ENCODE data around the gene EIF3A. TPM values are rescaled to one million over a fixed set of nuclear protein-coding genes. Genes with fewer than 3 reads are reported as not detected.

Gene EIF3A
- total RNA-seq, 1 donor from 2014 or later = 146 TPM

DNA sequence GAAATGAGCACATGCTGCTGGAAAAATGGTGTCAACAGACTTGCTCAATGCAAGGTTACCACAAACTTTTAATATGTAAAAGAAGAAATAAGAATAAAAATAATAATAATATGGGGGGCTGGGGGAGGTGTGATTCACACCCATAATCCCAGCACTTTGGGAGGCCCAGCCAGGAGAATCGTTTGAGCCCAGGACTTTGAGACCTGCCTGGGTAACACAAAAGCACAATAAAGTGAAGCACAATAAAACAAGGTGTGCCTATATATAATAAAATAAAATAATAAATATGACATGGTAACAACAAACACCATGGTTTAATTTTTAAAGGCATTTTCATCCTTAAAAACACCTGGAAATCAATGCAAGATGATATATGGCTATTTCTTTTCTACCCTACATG lies 25.1 kb downstream of the EIF3A start:
- FAIRE-seq = no peak
- H3K9me3 Mint-ChIP-seq (ENCODE audit: unreplicated experiment) = no peaks in the 10 kb centered on the region
- H2AFZ ChIP-seq (ENCODE audit: low read depth, low read length) = no peak overlapping the region
- H3K9me3 ChIP-seq (ENCODE audit: insufficient read depth, low read depth, low read length) = no peaks in the 10 kb centered on the region
- H3K4me3 Mint-ChIP-seq (ENCODE audit: unreplicated experiment) = no peak overlapping the region
- H3K27ac ChIP-seq (ENCODE audit: low read depth, low read length) = no peak overlapping the region
- H3K79me2 ChIP-seq (ENCODE audit: insufficient read depth, low read length) = peaks cover 87% of the 10 kb centered on the region
- H4K20me1 ChIP-seq (ENCODE audit: insufficient read depth, low read length) = peaks cover 88% of the 10 kb centered on the region
- no peaks in the 10 kb centered on the region for H3K27me3 ChIP-seq (ENCODE audit: insufficient read depth, low read length)
- TF ChIP-seq EZH2 (IDR thresholded peaks at IDR 0.05; ENCODE audit: insufficient read depth, low read length) = no peak
- TF ChIP-seq, protein P1, sequence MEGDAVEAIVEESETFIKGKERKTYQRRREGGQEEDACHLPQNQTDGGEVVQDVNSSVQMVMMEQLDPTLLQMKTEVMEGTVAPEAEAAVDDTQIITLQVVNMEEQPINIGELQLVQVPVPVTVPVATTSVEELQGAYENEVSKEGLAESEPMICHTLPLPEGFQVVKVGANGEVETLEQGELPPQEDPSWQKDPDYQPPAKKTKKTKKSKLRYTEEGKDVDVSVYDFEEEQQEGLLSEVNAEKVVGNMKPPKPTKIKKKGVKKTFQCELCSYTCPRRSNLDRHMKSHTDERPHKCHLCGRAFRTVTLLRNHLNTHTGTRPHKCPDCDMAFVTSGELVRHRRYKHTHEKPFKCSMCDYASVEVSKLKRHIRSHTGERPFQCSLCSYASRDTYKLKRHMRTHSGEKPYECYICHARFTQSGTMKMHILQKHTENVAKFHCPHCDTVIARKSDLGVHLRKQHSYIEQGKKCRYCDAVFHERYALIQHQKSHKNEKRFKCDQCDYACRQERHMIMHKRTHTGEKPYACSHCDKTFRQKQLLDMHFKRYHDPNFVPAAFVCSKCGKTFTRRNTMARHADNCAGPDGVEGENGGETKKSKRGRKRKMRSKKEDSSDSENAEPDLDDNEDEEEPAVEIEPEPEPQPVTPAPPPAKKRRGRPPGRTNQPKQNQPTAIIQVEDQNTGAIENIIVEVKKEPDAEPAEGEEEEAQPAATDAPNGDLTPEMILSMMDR (IDR thresholded peaks at IDR 0.05; ENCODE audit: insufficient read depth, low read depth, low read length) = no peak
- no peak overlapping the region for H3K4me2 ChIP-seq (ENCODE audit: low read length)
- DNase-seq (ENCODE audit: low read depth) = no peak
- H3K36me3 Mint-ChIP-seq (ENCODE audit: low read depth, unreplicated experiment) = peaks cover 21% of the 10 kb centered on the region
- no peaks in the 10 kb centered on the region for H3K4me1 ChIP-seq (ENCODE audit: insufficient read depth, low read length)
- H3K4me3 ChIP-seq (ENCODE audit: insufficient read depth, low read depth, low read length) = no peak overlapping the region
- H3K27ac Mint-ChIP-seq (ENCODE audit: unreplicated experiment) = no peak overlapping the region
- H3K36me3 ChIP-seq (ENCODE audit: insufficient read depth, low read length) = peaks cover 89% of the 10 kb centered on the region
- H3K4me1 Mint-ChIP-seq (ENCODE audit: low read depth, unreplicated experiment) = no peaks in the 10 kb centered on the region
- H3K27me3 Mint-ChIP-seq (ENCODE audit: low read depth, unreplicated experiment) = no peaks in the 10 kb centered on the region
- H3K9ac ChIP-seq (ENCODE audit: low read length) = no peak overlapping the region

DNA sequence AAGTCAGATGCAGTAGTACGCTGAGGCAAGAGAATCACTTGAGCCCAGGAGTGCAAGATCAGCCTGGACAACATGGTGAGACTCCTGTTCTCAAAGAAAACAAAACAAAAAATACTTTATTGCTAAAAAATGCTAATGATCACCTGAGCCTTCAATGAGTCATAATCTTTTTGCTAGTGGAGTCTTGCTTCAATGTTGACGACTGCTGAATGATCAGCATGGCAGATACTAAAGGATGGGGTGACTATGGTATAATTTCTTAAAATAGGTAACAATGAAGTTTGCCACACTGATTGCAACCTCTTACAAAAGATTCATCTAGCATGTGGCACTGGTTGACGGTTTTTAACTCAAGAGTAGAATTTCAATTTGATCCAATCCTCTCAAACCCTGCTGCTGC lies 28.8 kb downstream of the EIF3A start:
- Mint-ChIP-seq H3K9me3 (ENCODE audit: unreplicated experiment) (no peaks in the 10 kb centered on the region), H3K27ac (ENCODE audit: unreplicated experiment) (no peak overlapping the region)
- no peak for DNase-seq (ENCODE audit: low read depth)

DNA sequence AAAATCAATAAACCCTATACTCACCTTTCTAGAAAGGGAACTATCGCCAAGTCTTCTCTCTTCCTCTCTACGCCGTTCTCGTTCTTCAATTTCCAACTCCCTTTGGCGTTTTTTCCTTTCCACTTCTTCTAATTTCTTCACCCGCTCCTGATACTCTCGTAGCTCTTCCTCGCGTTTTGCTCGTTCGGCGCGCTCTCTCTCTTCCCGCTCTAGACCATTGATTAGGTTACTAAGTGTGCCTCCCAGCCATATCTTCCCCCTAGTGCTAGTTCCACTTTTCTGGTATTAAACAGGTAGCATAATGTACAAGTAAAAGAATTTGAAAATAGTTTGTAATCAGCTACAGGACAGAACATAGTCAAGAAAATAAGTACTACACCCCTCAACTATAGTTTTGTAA lies 30.8 kb downstream of the EIF3A start:
- Mint-ChIP-seq H3K27me3 (ENCODE audit: low read depth, unreplicated experiment) (no peaks in the 10 kb centered on the region), H3K36me3 (ENCODE audit: low read depth, unreplicated experiment) (peaks cover 33% of the 10 kb centered on the region), H3K9me3 (ENCODE audit: unreplicated experiment) (no peaks in the 10 kb centered on the region), H3K4me1 (ENCODE audit: low read depth, unreplicated experiment) (peaks cover 3% of the 10 kb centered on the region), H3K4me3 (ENCODE audit: unreplicated experiment) (no peak overlapping the region), H3K27ac (ENCODE audit: unreplicated experiment) (no peak overlapping the region)
- Histone ChIP-seq H3K4me3 (ENCODE audit: insufficient read depth, low read depth, low read length) (no peak overlapping the region), H3K27me3 (ENCODE audit: insufficient read depth, low read length) (no peaks in the 10 kb centered on the region), H2AFZ (ENCODE audit: low read depth, low read length) (no peak overlapping the region), H4K20me1 (ENCODE audit: insufficient read depth, low read length) (peaks cover 97% of the 10 kb centered on the region), H3K9ac (ENCODE audit: low read length) (no peak overlapping the region), H3K36me3 (ENCODE audit: insufficient read depth, low read length) (peaks cover 81% of the 10 kb centered on the region), H3K27ac (ENCODE audit: low read depth, low read length) (no peak overlapping the region), H3K4me2 (ENCODE audit: low read length) (no peak overlapping the region), H3K79me2 (ENCODE audit: insufficient read depth, low read length) (peaks cover 95% of the 10 kb centered on the region), H3K9me3 (ENCODE audit: insufficient read depth, low read depth, low read length) (no peaks in the 10 kb centered on the region), H3K4me1 (ENCODE audit: insufficient read depth, low read length) (no peaks in the 10 kb centered on the region)
- DNase-seq (ENCODE audit: low read depth) = no peak
- no peak for FAIRE-seq
- no peak for TF ChIP-seq EZH2 (IDR thresholded peaks at IDR 0.05; ENCODE audit: insufficient read depth, low read length)
- TF ChIP-seq, protein P1 (IDR thresholded peaks at IDR 0.05; ENCODE audit: insufficient read depth, low read depth, low read length) = no peak

More for the DNA sequence above, 28.8 kb downstream of the EIF3A start:
- Histone ChIP-seq H2AFZ (ENCODE audit: low read depth, low read length) (no peak overlapping the region), H3K79me2 (ENCODE audit: insufficient read depth, low read length) (peaks cover 91% of the 10 kb centered on the region), H3K27me3 (ENCODE audit: insufficient read depth, low read length) (no peaks in the 10 kb centered on the region), H3K9me3 (ENCODE audit: insufficient read depth, low read depth, low read length) (no peaks in the 10 kb centered on the region), H4K20me1 (ENCODE audit: insufficient read depth, low read length) (peaks cover 94% of the 10 kb centered on the region), H3K27ac (ENCODE audit: low read depth, low read length) (no peak overlapping the region), H3K4me1 (ENCODE audit: insufficient read depth, low read length) (no peaks in the 10 kb centered on the region), H3K36me3 (ENCODE audit: insufficient read depth, low read length) (peaks cover 82% of the 10 kb centered on the region), H3K4me2 (ENCODE audit: low read length) (no peak overlapping the region), H3K4me3 (ENCODE audit: insufficient read depth, low read depth, low read length) (no peak overlapping the region), H3K9ac (ENCODE audit: low read length) (no peak overlapping the region)
- H3K27me3 Mint-ChIP-seq (ENCODE audit: low read depth, unreplicated experiment) = no peaks in the 10 kb centered on the region
- no peak for FAIRE-seq
- H3K36me3 Mint-ChIP-seq (ENCODE audit: low read depth, unreplicated experiment) = peaks cover 29% of the 10 kb centered on the region
- peaks cover 3% of the 10 kb centered on the region for H3K4me1 Mint-ChIP-seq (ENCODE audit: low read depth, unreplicated experiment)
- no peak overlapping the region for H3K4me3 Mint-ChIP-seq (ENCODE audit: unreplicated experiment)
- TF ChIP-seq EZH2 (IDR thresholded peaks at IDR 0.05; ENCODE audit: insufficient read depth, low read length) = no peak
- TF ChIP-seq, protein P1 (IDR thresholded peaks at IDR 0.05; ENCODE audit: insufficient read depth, low read depth, low read length) = no peak

Data from astrocyte (in vitro differentiated cells and primary cell).